A549 (cell line): Measurements from ENCODE around the gene CIAO3.

Experiments
- FOXS1 ChIP-seq: fragments of 250-450 bp; sonication (Bioruptor Pico); IDR thresholded peaks from 2 replicates; pipeline ENCODE4 v1.5.0; 2020; ENCODE audit warnings: mild to moderate bottlenecking, moderate library complexity
- JUNB ChIP-seq: fragments of >200 bp; sonication (Bioruptor Twin); formaldehyde crosslinking; IDR thresholded peaks from 2 replicates; pipeline ENCODE4 v1.6.1; 2016
- MAFK ChIP-seq: fragments of 450-650 bp; IDR thresholded peaks from 2 replicates; pipeline ENCODE4 v1.6.1; 2014; ENCODE audit not compliant: partially characterized antibody
- SREBF2 ChIP-seq: fragments of 450-650 bp; IDR thresholded peaks from 2 replicates; pipeline ENCODE4 v1.6.1; 2014; ENCODE audit warnings: mild to moderate bottlenecking, moderate library complexity
- TF ChIP-seq, protein P1 (sequence below): fragments of >200 bp; sonication (Bioruptor Twin); formaldehyde crosslinking; IDR thresholded peaks from 3 replicates; pipeline ENCODE4 v1.5.1; 2016
- TF ChIP-seq, protein P2 (sequence below): fragments of 450-650 bp; IDR thresholded peaks from 2 replicates; pipeline ENCODE4 v1.6.1; 2014; ENCODE audit warnings: antibody characterized with exemption
- TF ChIP-seq, protein P3 (sequence below): fragments of 200-600 bp; sonication (generic); IDR thresholded peaks from 2 replicates; pipeline ENCODE4 v1.6.1; 2016; ENCODE audit warnings: antibody characterized with exemption, mild to moderate bottlenecking, moderate library complexity

DNA sequence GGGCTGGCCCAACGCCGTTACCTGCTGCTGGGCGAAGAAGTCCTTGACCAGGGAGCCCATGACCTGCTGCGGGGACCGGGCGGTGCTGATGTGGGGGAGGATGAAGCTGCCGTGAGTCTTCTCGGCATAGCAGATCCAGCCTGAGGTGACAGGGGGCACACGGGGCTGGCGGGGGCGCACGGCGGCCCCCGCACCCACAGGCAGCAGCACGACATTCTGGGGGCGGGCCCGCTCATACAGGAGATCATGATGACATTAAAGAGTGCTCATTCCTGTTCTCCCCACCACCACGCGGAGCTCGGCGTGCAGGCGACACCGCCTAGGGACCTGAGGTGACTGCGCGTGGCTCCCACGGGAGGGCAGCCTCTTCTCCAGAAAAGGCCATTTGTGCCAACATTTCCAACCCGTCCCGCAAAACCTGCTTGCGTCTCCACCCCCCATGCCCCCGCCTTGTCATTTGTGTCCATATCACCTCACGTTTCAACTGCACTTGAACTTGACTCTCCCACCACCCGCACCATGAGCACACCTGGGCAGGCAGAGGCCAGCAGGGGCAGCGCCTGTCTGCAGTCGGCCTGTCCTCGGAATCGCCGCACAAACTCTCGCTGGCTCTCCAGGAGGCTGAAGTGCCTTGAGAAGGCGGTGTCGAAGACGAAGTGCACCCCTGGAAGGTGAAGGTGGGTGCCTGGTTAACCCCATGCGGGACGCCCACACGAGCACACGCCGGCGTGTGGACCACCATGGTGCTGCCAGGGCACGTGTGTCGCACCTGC is 6.4 kb downstream of the CIAO3 start:
- TF ChIP-seq SREBF2 (no peak), JUNB (no peak), MAFK (no peak), FOXS1 (no peak)
- TF ChIP-seq, protein P1, sequence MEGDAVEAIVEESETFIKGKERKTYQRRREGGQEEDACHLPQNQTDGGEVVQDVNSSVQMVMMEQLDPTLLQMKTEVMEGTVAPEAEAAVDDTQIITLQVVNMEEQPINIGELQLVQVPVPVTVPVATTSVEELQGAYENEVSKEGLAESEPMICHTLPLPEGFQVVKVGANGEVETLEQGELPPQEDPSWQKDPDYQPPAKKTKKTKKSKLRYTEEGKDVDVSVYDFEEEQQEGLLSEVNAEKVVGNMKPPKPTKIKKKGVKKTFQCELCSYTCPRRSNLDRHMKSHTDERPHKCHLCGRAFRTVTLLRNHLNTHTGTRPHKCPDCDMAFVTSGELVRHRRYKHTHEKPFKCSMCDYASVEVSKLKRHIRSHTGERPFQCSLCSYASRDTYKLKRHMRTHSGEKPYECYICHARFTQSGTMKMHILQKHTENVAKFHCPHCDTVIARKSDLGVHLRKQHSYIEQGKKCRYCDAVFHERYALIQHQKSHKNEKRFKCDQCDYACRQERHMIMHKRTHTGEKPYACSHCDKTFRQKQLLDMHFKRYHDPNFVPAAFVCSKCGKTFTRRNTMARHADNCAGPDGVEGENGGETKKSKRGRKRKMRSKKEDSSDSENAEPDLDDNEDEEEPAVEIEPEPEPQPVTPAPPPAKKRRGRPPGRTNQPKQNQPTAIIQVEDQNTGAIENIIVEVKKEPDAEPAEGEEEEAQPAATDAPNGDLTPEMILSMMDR: no peak
- TF ChIP-seq, protein P2, sequence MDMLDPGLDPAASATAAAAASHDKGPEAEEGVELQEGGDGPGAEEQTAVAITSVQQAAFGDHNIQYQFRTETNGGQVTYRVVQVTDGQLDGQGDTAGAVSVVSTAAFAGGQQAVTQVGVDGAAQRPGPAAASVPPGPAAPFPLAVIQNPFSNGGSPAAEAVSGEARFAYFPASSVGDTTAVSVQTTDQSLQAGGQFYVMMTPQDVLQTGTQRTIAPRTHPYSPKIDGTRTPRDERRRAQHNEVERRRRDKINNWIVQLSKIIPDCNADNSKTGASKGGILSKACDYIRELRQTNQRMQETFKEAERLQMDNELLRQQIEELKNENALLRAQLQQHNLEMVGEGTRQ: no peak
- TF ChIP-seq, protein P3, sequence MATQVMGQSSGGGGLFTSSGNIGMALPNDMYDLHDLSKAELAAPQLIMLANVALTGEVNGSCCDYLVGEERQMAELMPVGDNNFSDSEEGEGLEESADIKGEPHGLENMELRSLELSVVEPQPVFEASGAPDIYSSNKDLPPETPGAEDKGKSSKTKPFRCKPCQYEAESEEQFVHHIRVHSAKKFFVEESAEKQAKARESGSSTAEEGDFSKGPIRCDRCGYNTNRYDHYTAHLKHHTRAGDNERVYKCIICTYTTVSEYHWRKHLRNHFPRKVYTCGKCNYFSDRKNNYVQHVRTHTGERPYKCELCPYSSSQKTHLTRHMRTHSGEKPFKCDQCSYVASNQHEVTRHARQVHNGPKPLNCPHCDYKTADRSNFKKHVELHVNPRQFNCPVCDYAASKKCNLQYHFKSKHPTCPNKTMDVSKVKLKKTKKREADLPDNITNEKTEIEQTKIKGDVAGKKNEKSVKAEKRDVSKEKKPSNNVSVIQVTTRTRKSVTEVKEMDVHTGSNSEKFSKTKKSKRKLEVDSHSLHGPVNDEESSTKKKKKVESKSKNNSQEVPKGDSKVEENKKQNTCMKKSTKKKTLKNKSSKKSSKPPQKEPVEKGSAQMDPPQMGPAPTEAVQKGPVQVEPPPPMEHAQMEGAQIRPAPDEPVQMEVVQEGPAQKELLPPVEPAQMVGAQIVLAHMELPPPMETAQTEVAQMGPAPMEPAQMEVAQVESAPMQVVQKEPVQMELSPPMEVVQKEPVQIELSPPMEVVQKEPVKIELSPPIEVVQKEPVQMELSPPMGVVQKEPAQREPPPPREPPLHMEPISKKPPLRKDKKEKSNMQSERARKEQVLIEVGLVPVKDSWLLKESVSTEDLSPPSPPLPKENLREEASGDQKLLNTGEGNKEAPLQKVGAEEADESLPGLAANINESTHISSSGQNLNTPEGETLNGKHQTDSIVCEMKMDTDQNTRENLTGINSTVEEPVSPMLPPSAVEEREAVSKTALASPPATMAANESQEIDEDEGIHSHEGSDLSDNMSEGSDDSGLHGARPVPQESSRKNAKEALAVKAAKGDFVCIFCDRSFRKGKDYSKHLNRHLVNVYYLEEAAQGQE: no peak
